GM19025 (cell line): ENCODE results near the gene ZSWIM8.
"Not testable (repeated sequence)": the region's sequence is repeated elsewhere in the genome, so short reads cannot be mapped to it uniquely, and the experiment has no call there.

Experiments used
- ATAC-seq: cut with Tn5 transposase; IDR thresholded peaks from one replicate; pipeline ENCODE4 v1.9.1; 2021; ENCODE audit warnings: mild to moderate bottlenecking, low read depth, moderate library complexity; ENCODE audit not compliant: unreplicated experiment

The ZSWIM8 gene, protein sequence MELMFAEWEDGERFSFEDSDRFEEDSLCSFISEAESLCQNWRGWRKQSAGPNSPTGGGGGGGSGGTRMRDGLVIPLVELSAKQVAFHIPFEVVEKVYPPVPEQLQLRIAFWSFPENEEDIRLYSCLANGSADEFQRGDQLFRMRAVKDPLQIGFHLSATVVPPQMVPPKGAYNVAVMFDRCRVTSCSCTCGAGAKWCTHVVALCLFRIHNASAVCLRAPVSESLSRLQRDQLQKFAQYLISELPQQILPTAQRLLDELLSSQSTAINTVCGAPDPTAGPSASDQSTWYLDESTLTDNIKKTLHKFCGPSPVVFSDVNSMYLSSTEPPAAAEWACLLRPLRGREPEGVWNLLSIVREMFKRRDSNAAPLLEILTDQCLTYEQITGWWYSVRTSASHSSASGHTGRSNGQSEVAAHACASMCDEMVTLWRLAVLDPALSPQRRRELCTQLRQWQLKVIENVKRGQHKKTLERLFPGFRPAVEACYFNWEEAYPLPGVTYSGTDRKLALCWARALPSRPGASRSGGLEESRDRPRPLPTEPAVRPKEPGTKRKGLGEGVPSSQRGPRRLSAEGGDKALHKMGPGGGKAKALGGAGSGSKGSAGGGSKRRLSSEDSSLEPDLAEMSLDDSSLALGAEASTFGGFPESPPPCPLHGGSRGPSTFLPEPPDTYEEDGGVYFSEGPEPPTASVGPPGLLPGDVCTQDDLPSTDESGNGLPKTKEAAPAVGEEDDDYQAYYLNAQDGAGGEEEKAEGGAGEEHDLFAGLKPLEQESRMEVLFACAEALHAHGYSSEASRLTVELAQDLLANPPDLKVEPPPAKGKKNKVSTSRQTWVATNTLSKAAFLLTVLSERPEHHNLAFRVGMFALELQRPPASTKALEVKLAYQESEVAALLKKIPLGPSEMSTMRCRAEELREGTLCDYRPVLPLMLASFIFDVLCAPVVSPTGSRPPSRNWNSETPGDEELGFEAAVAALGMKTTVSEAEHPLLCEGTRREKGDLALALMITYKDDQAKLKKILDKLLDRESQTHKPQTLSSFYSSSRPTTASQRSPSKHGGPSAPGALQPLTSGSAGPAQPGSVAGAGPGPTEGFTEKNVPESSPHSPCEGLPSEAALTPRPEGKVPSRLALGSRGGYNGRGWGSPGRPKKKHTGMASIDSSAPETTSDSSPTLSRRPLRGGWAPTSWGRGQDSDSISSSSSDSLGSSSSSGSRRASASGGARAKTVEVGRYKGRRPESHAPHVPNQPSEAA (N-terminal part only)

DNA sequence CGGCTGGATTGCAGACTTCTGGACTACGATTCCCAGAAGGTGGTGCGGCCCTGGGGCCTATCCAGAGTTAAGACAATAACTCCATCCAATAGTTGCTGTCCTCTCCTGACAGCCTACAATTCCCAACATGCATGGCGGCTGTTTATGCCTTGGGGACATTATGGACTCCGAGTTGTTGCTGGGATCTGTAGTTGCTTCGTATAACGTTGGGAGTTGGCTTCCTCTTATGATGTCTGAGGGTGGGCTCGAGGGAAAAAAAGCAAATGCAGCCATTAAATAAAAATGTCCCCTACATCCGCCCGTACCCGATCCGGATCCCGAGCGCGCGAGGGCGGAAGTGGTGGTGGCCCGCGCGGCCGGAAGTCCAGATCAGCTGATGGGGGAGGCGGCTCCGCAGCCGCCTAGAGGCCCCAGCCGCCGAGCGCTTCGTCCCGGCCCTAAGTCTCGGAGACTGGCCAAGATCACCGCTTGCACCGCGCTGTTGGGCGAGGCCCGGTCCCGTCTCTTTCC lies at the start of gene ZSWIM8:
ZSWIM8 (plus strand) TSS at position 396 of the 510 bp plus-strand sequence. CDS start 273 bp downstream, outside the sequence.
- peak; percentile 65 for ATAC-seq

DNA sequence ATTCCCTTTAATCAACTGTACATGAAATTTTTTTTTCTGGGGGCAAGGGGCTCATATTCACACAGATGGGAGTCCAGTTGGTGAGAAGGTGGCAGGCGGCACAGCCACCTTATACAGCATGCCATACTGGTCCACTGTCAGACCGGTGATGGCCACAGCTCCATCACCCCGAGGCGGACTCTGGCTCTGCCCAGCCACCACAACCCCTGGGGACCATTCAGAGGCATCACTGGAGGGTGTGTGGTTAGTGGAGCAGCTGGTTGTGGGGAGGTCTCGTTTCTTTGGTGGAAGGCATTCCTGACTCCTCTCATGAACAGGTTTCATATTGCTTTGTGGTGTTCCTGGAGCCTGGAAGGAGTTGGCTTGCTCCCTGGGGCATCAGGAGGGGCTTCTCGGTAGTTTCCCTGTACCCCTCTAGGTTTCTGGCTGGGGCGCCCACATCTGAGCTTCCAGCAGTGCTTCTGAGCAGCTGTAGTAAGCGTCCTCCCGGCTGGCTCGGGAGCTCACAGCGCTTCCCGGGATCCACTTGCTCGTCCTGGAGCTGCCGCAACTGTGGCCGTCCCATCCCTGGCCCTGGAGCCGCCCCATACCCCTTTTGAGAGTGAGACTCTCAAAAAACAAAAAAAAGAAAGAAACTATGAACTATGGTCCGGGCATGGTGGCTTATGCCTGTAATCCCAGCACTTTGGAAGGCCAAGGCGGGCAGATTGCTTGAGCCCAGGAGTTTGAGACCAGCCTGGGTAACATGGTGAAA lies 44.7 kb upstream of the ZSWIM8 start:
- not testable (repeated sequence) for ATAC-seq

DNA sequence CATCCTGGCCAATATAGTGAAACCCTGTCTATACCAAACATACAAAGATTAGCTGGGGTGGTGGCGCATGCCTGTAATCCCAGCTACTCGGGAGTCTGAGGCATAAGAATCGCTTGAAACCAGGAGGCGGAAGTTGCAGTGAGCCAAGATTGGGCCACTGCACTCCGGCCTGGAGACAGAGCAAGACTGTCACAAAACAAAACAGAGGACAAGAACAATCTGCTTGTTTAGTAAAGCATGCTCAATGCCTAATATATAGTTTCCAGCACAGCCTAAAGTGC lies 43.0 kb upstream of the ZSWIM8 start:
- ATAC-seq: no peak

DNA sequence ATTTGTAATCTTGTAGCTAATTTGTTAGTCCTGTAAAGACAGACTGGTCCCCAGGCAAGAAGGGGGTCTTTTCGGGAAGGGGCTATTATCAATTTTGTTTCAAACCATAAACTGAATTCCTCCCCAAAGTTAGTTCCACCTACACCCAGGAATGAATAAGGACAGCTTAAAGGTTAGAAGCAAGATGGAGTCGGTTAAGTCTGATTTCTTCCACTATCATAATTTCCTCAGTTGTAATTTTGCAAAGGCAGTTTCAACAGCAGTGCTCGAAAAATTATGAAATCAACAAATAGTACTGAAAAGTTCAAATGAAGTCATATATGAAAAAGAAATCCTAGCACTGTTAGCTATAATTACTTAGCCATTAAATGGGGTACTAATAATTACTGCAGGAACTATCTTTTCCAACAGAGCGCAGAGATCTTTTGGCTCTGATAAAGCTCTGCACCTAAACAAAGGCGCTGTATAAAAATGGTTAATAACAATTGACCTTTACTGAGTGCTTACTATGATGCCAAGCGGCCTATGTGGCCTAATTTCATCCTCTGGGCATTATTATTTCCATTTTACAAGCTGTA lies 42.0 kb upstream of the ZSWIM8 start:
- no peak for ATAC-seq

DNA sequence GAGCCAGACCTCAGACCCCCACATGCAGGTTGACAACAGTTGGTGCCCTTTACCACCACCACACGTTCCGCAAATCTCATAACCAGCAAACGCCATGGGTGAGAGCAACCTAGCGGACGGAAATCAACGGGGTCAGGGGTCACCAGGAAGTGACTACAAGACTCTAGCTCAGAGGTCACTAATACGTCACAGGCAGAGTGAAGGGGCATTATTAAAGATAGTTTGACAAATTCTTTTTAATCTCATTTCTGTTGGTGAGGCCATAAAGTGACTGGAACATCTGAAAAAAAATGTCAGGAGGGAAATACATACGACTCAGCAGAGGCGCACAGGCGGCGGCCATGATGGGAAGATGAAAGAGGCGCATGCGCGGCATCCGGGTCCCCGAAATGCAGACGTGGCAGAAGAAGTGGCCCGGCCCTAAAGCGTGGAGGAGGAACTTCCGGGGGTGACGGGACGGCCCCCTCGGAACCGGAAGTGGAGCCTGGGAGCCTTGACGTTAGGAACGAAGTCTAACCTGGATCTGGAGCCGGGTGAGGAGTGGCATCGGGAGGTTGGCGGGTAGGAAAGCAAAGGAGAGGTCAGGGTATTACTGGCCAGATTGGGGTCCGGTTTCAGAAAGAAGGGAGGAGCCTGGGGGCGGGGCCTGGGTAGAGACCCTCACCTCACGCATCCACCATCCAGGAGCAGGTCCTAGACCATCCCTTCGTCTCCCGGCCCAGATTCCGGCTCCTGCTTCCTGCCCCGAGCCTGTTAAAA lies 41.3 kb upstream of the ZSWIM8 start, which contains the start of gene SEC24C:
SEC24C (plus strand) TSS at position 468 of the 759 bp plus-strand sequence. CDS start 2,461 bp downstream, outside the sequence.
- peak; percentile 85 for ATAC-seq

DNA sequence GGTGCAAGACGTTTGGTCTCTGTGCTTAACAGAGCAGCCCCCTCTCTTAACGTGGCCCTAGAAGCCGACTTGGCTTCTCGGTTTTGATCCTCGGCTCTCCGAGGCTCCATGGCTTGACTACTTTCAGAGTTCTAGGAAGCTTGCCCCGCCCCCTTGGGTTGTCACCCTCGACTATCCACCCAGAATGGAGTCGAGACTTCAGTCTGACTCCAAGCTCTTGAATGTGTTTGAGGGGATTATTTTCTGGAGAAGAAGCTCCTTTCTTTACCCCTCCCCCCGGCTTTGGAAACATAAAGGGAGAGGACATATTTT lies 40.8 kb upstream of the ZSWIM8 start:
- ATAC-seq: peak; percentile 11

DNA sequence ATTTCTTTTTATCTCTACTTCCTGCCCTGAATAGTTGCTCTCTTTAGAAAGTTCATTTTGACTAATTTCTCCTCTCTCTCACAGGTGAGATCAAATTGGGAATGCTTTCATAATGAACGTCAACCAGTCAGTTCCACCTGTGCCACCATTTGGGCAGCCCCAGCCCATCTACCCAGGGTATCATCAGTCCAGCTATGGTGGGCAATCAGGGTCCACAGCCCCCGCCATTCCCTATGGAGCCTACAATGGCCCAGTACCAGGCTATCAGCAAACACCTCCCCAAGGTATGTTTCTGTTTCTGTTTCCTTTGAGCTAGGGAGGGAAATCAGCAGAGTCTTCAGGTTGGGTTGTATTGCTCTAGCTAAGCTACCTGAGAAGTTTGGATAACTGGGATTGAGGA lies 38.7 kb upstream of the ZSWIM8 start:
- no peak for ATAC-seq

DNA sequence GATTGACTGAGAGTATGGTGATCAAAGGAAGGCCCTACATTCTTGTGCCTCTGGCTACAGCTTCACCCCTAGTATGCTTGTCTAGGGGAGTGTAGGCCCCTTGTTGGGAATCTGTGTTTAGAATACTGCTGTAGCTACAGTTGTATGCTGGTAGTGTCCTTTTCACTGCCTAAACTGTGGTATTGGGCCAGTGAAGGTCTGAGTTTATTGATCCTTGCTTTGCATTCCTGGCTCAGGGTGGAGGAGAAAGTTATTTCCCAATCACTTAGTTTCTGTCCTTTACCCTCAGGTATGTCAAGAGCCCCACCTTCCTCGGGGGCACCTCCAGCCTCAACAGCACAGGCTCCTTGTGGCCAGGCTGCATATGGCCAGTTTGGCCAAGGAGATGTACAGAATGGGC lies 34.6 kb upstream of the ZSWIM8 start:
- no peak for ATAC-seq

DNA sequence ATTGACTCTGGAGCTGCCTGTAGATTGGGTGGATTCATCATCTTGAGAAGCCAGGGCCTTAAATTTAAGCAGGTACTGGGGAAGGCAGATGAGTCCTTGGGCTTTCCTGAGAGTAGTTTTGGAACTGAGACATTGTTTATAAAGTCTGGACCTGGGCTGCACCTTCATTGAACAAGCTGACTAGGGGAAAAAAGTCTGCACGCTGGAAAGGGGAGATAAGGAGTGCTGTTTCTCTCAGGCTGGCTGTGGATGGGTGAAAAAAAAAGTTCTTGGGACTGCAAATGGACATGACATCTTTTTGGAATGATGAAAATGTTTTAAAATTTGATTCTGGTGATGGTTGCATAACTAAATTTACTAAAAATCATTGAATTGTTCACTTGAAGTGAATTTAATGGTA lies 29.2 kb upstream of the ZSWIM8 start:
- ATAC-seq: no peak

DNA sequence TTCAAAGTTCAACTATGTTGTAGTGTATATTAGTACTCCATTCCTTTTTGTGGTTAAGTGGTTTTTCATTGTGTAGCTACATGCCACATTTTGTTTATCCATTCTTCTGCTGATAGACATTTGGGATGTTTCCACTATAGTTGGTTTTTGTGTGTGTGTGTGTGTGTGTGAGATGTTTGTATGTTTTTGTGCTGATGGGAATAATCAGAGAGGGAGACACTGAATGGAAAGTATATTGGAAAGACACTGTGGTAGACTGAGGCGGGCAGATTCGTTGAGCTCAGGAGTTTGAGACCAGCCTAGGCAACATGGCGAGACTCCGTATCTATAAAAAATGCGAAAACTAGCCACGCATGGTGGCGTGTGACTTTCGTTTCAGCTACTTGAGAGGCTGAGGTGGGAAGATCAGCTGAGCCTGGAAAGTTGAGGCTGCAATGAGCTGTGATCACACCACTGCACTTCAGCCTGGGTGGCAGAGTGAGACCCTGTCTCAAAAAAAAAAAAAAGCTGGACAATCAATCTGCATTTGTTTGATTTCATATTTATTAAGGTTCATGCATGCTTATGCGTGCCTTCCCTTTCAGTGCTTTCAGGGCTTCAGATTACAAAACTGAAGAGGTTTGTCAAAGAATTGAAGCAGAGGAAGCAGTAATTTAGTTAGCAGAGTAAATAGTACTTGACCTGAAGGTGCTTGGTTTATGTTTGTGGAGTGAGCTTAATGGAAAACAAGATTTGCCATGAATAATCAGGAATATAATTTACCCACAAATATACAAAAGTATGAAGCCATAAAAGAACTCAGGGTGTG lies 26.5 kb upstream of the ZSWIM8 start:
- no peak for ATAC-seq

DNA sequence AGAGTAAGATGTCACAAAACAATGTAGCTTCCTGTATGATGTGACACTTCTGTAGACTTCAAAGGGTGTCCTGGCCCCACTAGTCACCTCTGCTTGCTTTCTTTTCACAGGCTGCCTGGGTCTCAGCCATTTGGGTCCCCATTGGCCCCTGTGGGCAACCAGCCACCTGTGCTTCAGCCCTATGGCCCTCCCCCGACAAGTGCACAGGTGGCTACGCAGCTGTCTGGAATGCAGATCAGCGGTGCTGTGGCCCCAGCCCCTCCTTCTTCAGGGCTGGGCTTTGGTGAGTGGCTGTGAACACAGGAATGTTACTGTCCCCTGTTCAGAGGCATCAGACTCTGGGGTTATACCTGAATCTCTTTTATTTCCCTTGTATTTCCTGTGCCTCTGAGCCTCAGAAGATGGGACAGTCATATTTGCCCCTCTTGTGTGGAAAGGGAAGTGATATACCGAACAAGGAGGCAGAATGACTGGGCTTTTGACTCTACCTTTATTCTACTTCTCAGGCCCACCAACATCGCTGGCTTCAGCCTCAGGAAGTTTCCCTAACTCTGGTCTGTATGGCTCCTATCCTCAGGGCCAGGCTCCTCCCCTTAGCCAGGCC lies 25.8 kb upstream of the ZSWIM8 start:
- no peak for ATAC-seq

DNA sequence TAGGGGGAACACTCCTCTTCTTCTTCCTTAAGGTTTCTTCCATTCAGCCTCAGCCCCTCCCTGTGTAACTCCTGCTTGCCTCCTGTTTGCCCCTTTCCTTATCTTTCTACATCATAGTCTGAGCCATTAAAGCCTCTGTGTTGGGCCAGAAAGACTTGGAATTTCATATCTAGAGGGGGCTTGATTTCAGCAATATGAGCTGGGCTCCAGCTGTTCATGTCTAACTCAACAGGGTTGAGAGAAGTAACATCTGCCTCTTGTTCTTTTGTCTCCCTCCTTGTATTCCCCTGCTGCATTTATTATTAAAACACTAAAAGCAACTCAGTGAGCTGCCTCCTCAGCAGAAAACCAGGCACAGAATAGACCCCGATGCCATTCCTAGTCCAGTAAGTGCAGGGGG lies 23.6 kb upstream of the ZSWIM8 start:
- no peak for ATAC-seq

DNA sequence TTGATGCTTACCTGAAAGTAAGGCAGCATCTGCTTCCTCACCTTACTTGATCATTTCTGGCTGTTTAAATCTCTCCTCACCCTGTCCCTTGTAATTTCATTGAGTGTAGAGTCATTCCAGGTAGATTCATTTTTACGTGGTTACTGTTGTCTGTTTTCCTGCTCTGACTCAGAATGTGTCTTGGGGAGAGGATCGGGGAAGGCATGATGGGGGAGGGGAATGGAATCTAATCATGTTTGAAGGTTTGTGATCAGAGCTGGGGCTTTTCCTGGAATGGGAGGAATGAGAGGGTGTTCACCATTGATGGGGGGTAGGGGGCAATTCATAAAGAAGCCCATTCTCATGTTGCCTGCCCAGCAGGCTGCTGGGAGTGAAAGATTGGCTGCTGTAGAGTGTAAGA lies 22.5 kb upstream of the ZSWIM8 start:
- ATAC-seq: no peak

DNA sequence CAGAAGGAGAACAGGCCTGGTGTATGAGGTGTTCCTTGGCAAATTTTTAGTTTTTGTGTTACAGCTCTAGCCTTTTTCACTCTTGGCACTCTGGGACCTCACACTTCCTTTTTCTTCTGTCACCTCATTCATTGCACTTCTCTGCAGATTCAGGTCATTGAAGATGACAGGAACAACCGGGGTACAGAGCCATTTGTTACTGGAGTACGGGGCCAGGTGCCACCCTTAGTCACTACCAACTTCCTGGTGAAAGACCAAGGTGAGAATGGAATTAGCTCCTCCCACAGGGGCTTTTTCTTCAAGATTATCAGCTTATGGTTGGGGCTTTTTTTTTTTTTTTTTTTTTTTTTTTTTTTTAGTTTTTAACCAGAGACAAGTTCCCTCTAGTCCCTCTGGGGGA lies 22.1 kb upstream of the ZSWIM8 start:
- ATAC-seq: no peak

DNA sequence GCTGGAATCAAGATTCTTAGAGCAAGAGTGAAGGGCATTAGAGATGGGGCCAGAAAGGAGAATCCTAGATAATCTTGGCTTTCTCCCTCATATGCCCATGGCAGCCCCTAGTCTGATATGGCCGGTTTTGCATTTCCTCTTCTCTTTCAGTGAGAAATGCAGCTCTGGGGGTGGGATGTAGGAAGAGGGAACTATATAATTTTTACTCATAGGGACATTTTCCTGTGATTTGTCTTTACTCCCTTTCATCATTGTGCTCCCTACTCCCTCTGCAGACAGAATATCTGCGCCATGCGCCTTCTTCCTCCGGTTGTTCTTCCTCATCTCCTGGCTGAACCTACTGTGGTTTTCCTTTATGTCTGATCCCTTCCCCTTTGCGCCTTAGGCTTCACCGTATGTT lies 20.3 kb upstream of the ZSWIM8 start:
- no peak for ATAC-seq

DNA sequence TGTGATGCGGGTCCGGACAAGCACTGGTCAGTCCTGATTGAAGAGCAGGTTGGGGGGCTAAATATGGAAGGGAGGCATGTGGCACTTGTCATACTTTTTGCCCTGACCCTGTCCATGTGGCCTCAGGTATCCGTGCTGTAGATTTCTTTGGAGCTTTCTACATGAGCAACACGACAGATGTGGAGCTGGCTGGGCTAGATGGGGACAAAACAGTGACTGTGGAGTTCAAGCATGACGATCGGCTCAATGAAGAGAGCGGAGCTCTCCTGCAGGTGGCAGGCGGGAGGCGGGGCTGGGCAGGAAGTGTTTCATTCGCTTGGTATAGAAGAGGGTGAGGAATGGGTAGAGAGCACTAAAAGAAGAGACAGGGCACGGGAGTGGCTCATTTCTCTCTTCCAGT lies 16.5 kb upstream of the ZSWIM8 start:
- no peak for ATAC-seq

DNA sequence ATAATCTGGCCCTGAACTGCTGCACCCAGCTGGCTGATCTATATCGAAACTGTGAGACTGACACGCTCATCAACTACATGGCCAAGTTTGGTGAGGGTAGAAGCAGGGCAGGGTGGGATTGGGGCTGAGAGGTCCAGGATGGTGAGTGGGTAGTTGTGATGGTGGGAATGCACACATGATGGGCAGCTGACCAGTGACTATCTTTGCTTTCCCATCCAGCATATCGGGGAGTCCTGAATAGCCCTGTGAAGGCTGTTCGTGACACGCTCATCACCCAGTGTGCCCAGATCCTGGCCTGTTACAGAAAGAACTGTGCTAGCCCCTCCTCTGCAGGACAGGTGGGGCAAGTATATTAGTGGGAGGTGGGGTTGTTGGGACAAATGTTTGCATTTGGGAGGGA lies 16.0 kb upstream of the ZSWIM8 start:
- no peak for ATAC-seq

DNA sequence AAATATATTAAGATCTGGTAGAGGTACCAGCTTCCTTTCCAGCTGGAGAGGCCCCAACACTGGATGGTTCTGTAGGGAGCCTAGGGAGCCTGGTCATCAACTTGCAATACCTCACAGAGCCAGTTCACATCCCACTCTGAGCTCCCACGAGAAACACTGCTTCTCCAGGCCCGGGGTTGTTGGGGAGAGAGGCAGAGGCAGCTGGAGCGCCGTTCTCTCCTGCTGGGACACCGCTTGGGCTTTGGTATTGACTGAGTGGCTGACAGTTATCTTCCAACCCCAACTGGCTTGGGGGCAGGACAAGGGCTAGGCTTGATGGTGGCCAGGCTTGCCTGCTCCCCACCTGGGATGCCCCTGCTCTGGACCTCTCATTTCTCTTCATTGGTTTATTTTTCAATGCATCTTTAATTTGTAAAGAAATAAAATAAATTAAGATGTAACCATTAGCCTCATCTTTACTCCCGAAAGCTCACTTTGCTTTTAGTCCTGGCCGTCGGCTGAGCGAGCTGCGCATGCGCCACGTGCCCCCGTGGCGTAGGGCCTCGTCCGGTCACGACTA lies 13.6 kb upstream of the ZSWIM8 start:
- peak; percentile 24 for ATAC-seq
